ENCODE data around the gene KHK.

KHK gene

GRCh38 chr2:27148801-27149439 is 62.3 kb downstream of the KHK start, which contains the start of gene TCF23:
Gene TCF23, plus strand, starts transcription at chr2:27149004. Its CDS starts 130 bp downstream, at chr2:27149134.
- DNase-seq (ENCODE audit: low read depth in 2 of 2) = peak in 1 of 2 donors; percentile 66
- no peak for TF ChIP-seq CTCF (IDR thresholded peaks at IDR 0.05; ENCODE audit: low read depth, low read length)
- no peak within 1 kb of the TSS for H3K4me3 ChIP-seq (replicated peaks in 1 of 2; ENCODE audit: low read depth in 2 of 2, low read length in 2 of 2)

GRCh38 chr2:27149570-27150405 is 63.2 kb downstream of the KHK start:
- no peak for DNase-seq (ENCODE audit: low read depth in 2 of 2)
- TF ChIP-seq CTCF (IDR thresholded peaks at IDR 0.05; ENCODE audit: low read depth, low read length) = no peak
- no peak overlapping the region for H3K4me3 ChIP-seq (replicated peaks in 1 of 2; ENCODE audit: low read depth in 2 of 2, low read length in 2 of 2)

Measured in cardiac fibroblast (primary cell).